GM19372 (cell line): Measurements from ENCODE around the gene GABARAP.

Experiments used
- ATAC-seq: cut with Tn5 transposase; IDR thresholded peaks from one replicate; pipeline ENCODE4 v1.9.1; 2021; ENCODE audit warnings: mild to moderate bottlenecking, low read depth, moderate library complexity; ENCODE audit not compliant: unreplicated experiment

The GABARAP gene

GRCh38 chr17:7223375-7223774, 18.9 kb downstream of the GABARAP start:
- no peak for ATAC-seq

- ATAC-seq = no peak
Observed at GRCh38 chr17:7222972-7223292, 19.3 kb downstream of the GABARAP start.

GRCh38 chr17:7222093-7222971, 19.9 kb downstream of the GABARAP start:
- no peak for ATAC-seq

- no peak for ATAC-seq
Observed at GRCh38 chr17:7221278-7222092, 20.8 kb downstream of the GABARAP start.

- no peak for ATAC-seq
Observed at GRCh38 chr17:7220593-7221277, 21.5 kb downstream of the GABARAP start.

GRCh38 chr17:7219812-7220592, 22.2 kb downstream of the GABARAP start, which contains the start of the genes ACADVL and DLG4:
Gene ACADVL (plus strand): TSS chr17:7219938. CDS start chr17:7219985, 47 bp downstream.
Gene DLG4 (minus strand): TSS chr17:7219836.
- ATAC-seq = peak; percentile 72

GRCh38 chr17:7219229-7219811, 22.9 kb downstream of the GABARAP start:
- ATAC-seq = no peak

GRCh38 chr17:7218758-7219157, 23.5 kb downstream of the GABARAP start:
- ATAC-seq = no peak

- ATAC-seq = no peak
Observed at GRCh38 chr17:7218166-7218565, 24.1 kb downstream of the GABARAP start.

- no peak for ATAC-seq
Observed at GRCh38 chr17:7217113-7217987, 24.9 kb downstream of the GABARAP start.

- no peak for ATAC-seq
Observed at GRCh38 chr17:7216242-7217112, 25.8 kb downstream of the GABARAP start.

- ATAC-seq = no peak
Observed at GRCh38 chr17:7215652-7216180, 26.5 kb downstream of the GABARAP start.

- ATAC-seq = no peak
Observed at GRCh38 chr17:7215136-7215638, 27.1 kb downstream of the GABARAP start.

GRCh38 chr17:7214300-7215135, 27.7 kb downstream of the GABARAP start:
- peak; percentile 73 for ATAC-seq

GRCh38 chr17:7213895-7214299, 28.4 kb downstream of the GABARAP start:
- no peak for ATAC-seq

- no peak for ATAC-seq
Observed at GRCh38 chr17:7211491-7212273, 30.6 kb downstream of the GABARAP start.
